K562 (cell line): ENCODE measurements around the gene FOXP3. TPM values are rescaled to one million over a fixed set of nuclear protein-coding genes. Genes with fewer than 3 reads are reported as not detected.

Experiments used
- ATAC-seq: fragments of 200-7000 bp; cut with Tn5 transposase; 3 replicates; pipeline ENCODE4 v1.9.1; 2020; ENCODE audit warnings: moderate library complexity
- BruUV-seq: library from RNA; stranded (reverse); fragments of 400-500 nt; replicated peaks from 2 replicates; lab custom pipeline; 2021; lab: Mats Ljungman, UMichigan
- CTCF ChIA-PET: fragments of 300-600 bp; formaldehyde crosslinking; extraction: SDS; loops from one replicate; lab custom pipeline; 2021; ENCODE audit warnings: low intra/inter-chr PET ratio; lab: Yijun Ruan, JAX
- POLR2A ChIA-PET: fragments of 300-600, 350-650 bp; sonication (Branson Sonifier 250); formaldehyde crosslinking; extraction: SDS; loops from one replicate; lab custom pipeline; 2021; ENCODE audit warnings: antibody characterized with exemption, inconsistent platforms; lab: Yijun Ruan, JAX
- DNase-seq, 4 experiments: peaks; one replicate each; pipeline versions ENCODE4 v3.0.0 to v3.0.0-alpha.2; 2011 to 2018; ENCODE audit warnings: low spot score in 3 of 4, mixed read lengths in 3 of 4; ENCODE audit errors: extremely low read depth in 1 of 4
- FAIRE-seq: peaks from 2 replicates; lab custom pipeline; 2011; peaks lifted over from hg19 to GRCh38; lab: Jason Lieb, UNC
- H2AFZ ChIP-seq: 2 replicates; pipeline ENCODE4 v1.6.0; 2011; ENCODE audit warnings: low read depth, low read length, control low read depth, inconsistent platforms
- H3K27ac ChIP-seq: fragments of 200-600 bp; 3 replicates; pipeline ENCODE4 v1.8.0; 2011; ENCODE audit warnings: low read depth, mild to moderate bottlenecking, control low read depth, inconsistent platforms, low read length, moderate library complexity, mixed read lengths; ENCODE audit errors: extremely low read depth
- H3K27me3 ChIP-seq, 2 experiments: fragments of 300-600 bp in 1 of 2; 2 replicates in 1 of 2; 3 replicates in 1 of 2; pipeline versions ENCODE4 v1.6.0 to v1.8.0; 2011; ENCODE audit warnings: inconsistent platforms in 2 of 2, low read length in 2 of 2, mild to moderate bottlenecking in 1 of 2, mixed read lengths in 1 of 2, moderate library complexity in 1 of 2; ENCODE audit not compliant: control insufficient read depth in 2 of 2, insufficient read depth in 2 of 2
- H3K36me3 ChIP-seq: fragments of 300-600 bp; 3 replicates; pipeline ENCODE4 v1.8.0; 2011; ENCODE audit warnings: mild to moderate bottlenecking, low read length, inconsistent platforms; ENCODE audit not compliant: control insufficient read depth, insufficient read depth
- H3K4me1 ChIP-seq, 2 experiments: fragments of 200-600 bp in 1 of 2; replicated peaks in 1 of 2; 2 replicates in 1 of 2; 3 replicates in 1 of 2; pipeline versions ENCODE4 v1.5.1 to v1.8.0; 2011; ENCODE audit warnings: inconsistent platforms in 2 of 2, low read length in 2 of 2, mild to moderate bottlenecking in 1 of 2, mixed read lengths in 1 of 2, moderate library complexity in 1 of 2; ENCODE audit not compliant: control insufficient read depth in 2 of 2, insufficient read depth in 2 of 2
- H3K4me2 ChIP-seq: 2 replicates; pipeline ENCODE4 v1.6.1; 2011; ENCODE audit warnings: low read length, control low read depth, inconsistent platforms, mixed read lengths; ENCODE audit not compliant: insufficient read depth
- H3K4me3 ChIP-seq: fragments of 200-600 bp; sonication (generic), shearing (Covaris generic); 2 replicates; pipeline ENCODE4 v1.5.1; 2016; ENCODE audit warnings: control low read depth, inconsistent platforms
- H3K79me2 ChIP-seq: fragments of 200-600 bp; 3 replicates; pipeline ENCODE4 v1.8.0; 2011; ENCODE audit warnings: low read length, inconsistent platforms; ENCODE audit not compliant: control insufficient read depth, insufficient read depth
- H3K9ac ChIP-seq, 2 experiments: 2 replicates each; pipeline versions ENCODE4 v1.6.0 to v1.6.1; 2011; ENCODE audit warnings: low read depth in 2 of 2, low read length in 2 of 2, control low read depth in 1 of 2, inconsistent platforms in 1 of 2, mild to moderate bottlenecking in 1 of 2, mixed read lengths in 1 of 2; ENCODE audit not compliant: insufficient read depth in 1 of 2
- H3K9me1 ChIP-seq: one replicate; pipeline ENCODE4 v1.6.0; 2011; ENCODE audit warnings: inconsistent platforms, mild to moderate bottlenecking, low read length, moderate library complexity; ENCODE audit not compliant: control insufficient read depth, insufficient read depth
- H3K9me3 ChIP-seq: replicated peaks from 2 replicates; pipeline ENCODE4 v1.5.1; 2011; ENCODE audit warnings: low read depth, low read length, inconsistent platforms; ENCODE audit not compliant: control insufficient read depth, insufficient read depth
- H4K20me1 ChIP-seq: replicated peaks from 2 replicates; pipeline ENCODE4 v1.6.1; 2011; ENCODE audit warnings: low read length, inconsistent platforms, mixed read lengths; ENCODE audit not compliant: control insufficient read depth, insufficient read depth
- PYGO2 ChIP-seq: fragments of 450-650 bp; IDR thresholded peaks from 2 replicates; pipeline ENCODE4 v1.6.1; 2016; ENCODE audit warnings: mild to moderate bottlenecking, missing genetic modification characterization, moderate library complexity, missing compliant biosample characterization
- SNAPC5 ChIP-seq: fragments of 250-450 bp; sonication (Bioruptor Pico); IDR thresholded peaks from 2 replicates; pipeline ENCODE4 v1.8.0; 2021; ENCODE audit warnings: moderate library complexity, mild to moderate bottlenecking, inconsistent platforms
- ZNF407 ChIP-seq: fragments of 450-650 bp; IDR thresholded peaks from 2 replicates; pipeline ENCODE4 v1.6.1; 2016; ENCODE audit warnings: low read depth
- WGBS: fragments of 100-300 bp; shearing (Covaris generic); methylation state at CpG from one replicate; pipeline ENCODE4 v1.1.6; 2016; ENCODE audit warnings: low coverage, mixed read lengths; ENCODE audit not compliant: insufficient coverage; ENCODE audit errors: missing lambda C conversion rate; 5-methylcytosine and 5-hydroxymethylcytosine counted together
- in situ Hi-C: fragments of 300-500 bp; cut with MboI; formaldehyde crosslinking; loops from 4 replicates; pipeline ENCODE4 v1.15.0; 2018; ENCODE audit warnings: inconsistent platforms, mixed read lengths
- intact Hi-C: fragments of 100-400 bp; cut with micrococcal nuclease; formaldehyde crosslinking; loops from 2 replicates; pipeline ENCODE4 v1.14.2; 2022
- polyA plus RNA-seq, 8 experiments: library from polyadenylated mRNA; depleted of rRNA in 4 of 8; stranded (reverse) in 5 of 8; unstranded in 3 of 8; fragments of >200 nt; fragmentation: Nextera tagmentation in 2 of 8; fragmentation: Illumina TruSeq in 1 of 8; extraction: Ambion mirVana in 2 of 8; extraction: Trizol in 1 of 8; gene quantifications; 2 replicates each; pipeline versions ENCODE4 v1.2.1 to v1.2.3, GENCODE V29; 2011 to 2014; ENCODE audit warnings: inconsistent platforms in 1 of 8, missing spikeins in 1 of 8
- total RNA-seq, 7 experiments: library from RNA; depleted of rRNA in 6 of 7; stranded (reverse); fragments of >200 nt in 6 of 7; fragmentation: Illumina TruSeq in 2 of 7; extraction: Trizol in 2 of 7; gene quantifications; 2 replicates each; pipeline versions ENCODE4 v1.2.1 to v1.2.3, GENCODE V29; 2011 to 2021; ENCODE audit warnings: low replicate concordance in 1 of 7

Gene FOXP3
- total and polyA plus RNA-seq, 9 of the 15 experiments (the other 6 are each of a cell fraction or from before 2014, with no cell fraction given), result 0.04 to 0.24 (median 0.07) TPM; not detected in 4

- in situ Hi-C loops, result no loop called here
- Histone ChIP-seq H3K27me3 (no peaks in the 10 kb centered on the region), H3K9ac (no peak overlapping the region), H3K4me1 (peaks cover 15% of the 10 kb centered on the region in 2 experiments; a peak in 3 of 5 replicates), H4K20me1 (no peaks in the 10 kb centered on the region), H3K4me2 (peak overlapping the region; percentile 1; the same call in 1 of the 2 replicates), H3K36me3 (no peaks in the 10 kb centered on the region), H3K4me3 (no peak overlapping the region), H2AFZ (peak overlapping the region; percentile 44; the same call in 1 of the 2 replicates), H3K79me2 (peaks cover under 1% of the 10 kb centered on the region; the same call in 1 of the 3 replicates), H3K9me3 (no peaks in the 10 kb centered on the region), H3K27ac (no peak overlapping the region), H3K9me1 (no peaks in the 10 kb centered on the region)
- CTCF ChIA-PET, result no interaction called here
- WGBS, result 29% methylated on average over 3 of the region's 3 CpGs
- intact Hi-C loops, result no loop called here
- DNase-seq, result no peak
- no peak for FAIRE-seq
- no peak for ATAC-seq
- no TSS peak for BruUV-seq
- TF ChIP-seq SNAPC5 (CRISPR knock-in tag) (no peak), PYGO2 (no peak), ZNF407 (no peak)
- POLR2A ChIA-PET, result no interaction called here
Observed at GRCh38 chrX:49278081-49278480, 13.6 kb upstream of the FOXP3 start.
